HCT116 (cell line): Measurements from ENCODE around the gene DDO.

ENCODE experiments used
- CTCF ChIP-seq, 3 experiments: fragments of 200-600 bp in 1 of 3; sonication (generic) in 1 of 3; IDR thresholded peaks in 2 of 3; conservative IDR thresholded peaks in 1 of 3; 2 replicates each; pipeline ENCODE4 v1.5.1; 2012 to 2017; ENCODE audit warnings: low read depth in 2 of 3, low read length in 2 of 3, antibody characterized with exemption in 1 of 3, borderline replicate concordance in 1 of 3, control low read depth in 1 of 3, mild to moderate bottlenecking in 1 of 3, mixed read lengths in 1 of 3, mixed run types in 1 of 3, moderate library complexity in 1 of 3; ENCODE audit not compliant: insufficient read depth in 1 of 3
- EGR1 ChIP-seq: IDR thresholded peaks from 2 replicates; pipeline ENCODE4 v1.6.1; 2012; ENCODE audit warnings: low read depth
- POLR2A ChIP-seq: IDR thresholded peaks from 2 replicates; pipeline ENCODE4 v1.7.0; 2011; ENCODE audit warnings: borderline replicate concordance; ENCODE audit not compliant: insufficient read depth, insufficient read length; ENCODE audit errors: extremely low read depth
- POLR2AphosphoS5 ChIP-seq: IDR thresholded peaks from 2 replicates; pipeline ENCODE4 v1.6.1; 2011; ENCODE audit warnings: mild to moderate bottlenecking, low read depth, low read length, moderate library complexity
- REST ChIP-seq: IDR thresholded peaks from 2 replicates; pipeline ENCODE4 v1.6.1; 2012; ENCODE audit warnings: low read depth

GRCh38 chr6:110342759-110343158, 72.6 kb downstream of the DDO start:
- TF ChIP-seq CTCF (IDR thresholded peaks at IDR 0.05 in 2 of 3, conservative IDR thresholded peaks at IDR 0.05 in 1 of 3; ENCODE audit: borderline replicate concordance in 1 of 3, insufficient read depth in 1 of 3, low read depth in 2 of 3, low read length in 2 of 3), result no peak
- no peak for TF ChIP-seq EGR1
- no peak for TF ChIP-seq POLR2AphosphoS5
- no peak for TF ChIP-seq REST
- no peak for TF ChIP-seq POLR2A
